PC-9 (cell line): ENCODE data around the gene SPEG.
A peak's percentile ranks its signal among the peaks of the same experiment; 100 is the strongest.

Experiments used
- EZH2 ChIP-seq: fragments of 200-600 bp; sonication (generic); IDR thresholded peaks from 2 replicates; pipeline ENCODE4 v1.8.0; 2017; ENCODE audit warnings: antibody characterized with exemption, low read depth
- TF ChIP-seq, protein P1 (sequence below): fragments of 200-600 bp; sonication (generic); conservative IDR thresholded peaks from 2 replicates; pipeline ENCODE4 v1.6.1; 2017; ENCODE audit warnings: mixed run types, antibody characterized with exemption, mild to moderate bottlenecking, moderate library complexity

DNA sequence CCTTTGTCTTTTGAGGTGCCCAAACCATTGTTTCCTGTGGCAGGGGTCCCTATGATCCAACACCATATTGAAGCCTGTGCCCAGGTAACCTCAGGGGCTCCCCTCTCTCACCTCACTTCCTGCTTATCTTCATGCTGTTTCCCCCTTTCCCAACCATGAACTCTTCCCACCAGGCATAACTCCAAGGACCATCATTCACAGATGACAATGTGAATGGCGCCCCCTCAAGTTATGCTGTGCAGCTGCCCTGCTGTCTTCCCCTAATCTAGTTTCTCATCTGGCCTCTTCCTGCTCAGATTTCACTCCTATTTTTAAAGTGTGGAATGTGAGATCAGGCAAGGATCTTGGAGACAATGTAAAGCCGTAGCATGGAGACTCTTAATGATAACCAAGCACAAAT lies 65.5 kb downstream of the SPEG start:
- TF ChIP-seq, protein P1, sequence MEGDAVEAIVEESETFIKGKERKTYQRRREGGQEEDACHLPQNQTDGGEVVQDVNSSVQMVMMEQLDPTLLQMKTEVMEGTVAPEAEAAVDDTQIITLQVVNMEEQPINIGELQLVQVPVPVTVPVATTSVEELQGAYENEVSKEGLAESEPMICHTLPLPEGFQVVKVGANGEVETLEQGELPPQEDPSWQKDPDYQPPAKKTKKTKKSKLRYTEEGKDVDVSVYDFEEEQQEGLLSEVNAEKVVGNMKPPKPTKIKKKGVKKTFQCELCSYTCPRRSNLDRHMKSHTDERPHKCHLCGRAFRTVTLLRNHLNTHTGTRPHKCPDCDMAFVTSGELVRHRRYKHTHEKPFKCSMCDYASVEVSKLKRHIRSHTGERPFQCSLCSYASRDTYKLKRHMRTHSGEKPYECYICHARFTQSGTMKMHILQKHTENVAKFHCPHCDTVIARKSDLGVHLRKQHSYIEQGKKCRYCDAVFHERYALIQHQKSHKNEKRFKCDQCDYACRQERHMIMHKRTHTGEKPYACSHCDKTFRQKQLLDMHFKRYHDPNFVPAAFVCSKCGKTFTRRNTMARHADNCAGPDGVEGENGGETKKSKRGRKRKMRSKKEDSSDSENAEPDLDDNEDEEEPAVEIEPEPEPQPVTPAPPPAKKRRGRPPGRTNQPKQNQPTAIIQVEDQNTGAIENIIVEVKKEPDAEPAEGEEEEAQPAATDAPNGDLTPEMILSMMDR = peak; percentile 42; the same call in 1 of the 2 replicates
- no peak for TF ChIP-seq EZH2
